Tibial nerve (tissue), 4 donors: ENCODE data around the gene DEFB108B. TPM values are rescaled to one million over a fixed set of nuclear protein-coding genes. Genes with fewer than 3 reads are reported as not detected.
"Not testable (repeated sequence)": the region's sequence is repeated elsewhere in the genome, so short reads cannot be mapped to it uniquely, and the experiment has no call there.

Source experiments
- DNase-seq, 2 donors: peaks; one replicate each; pipeline ENCODE4 v3.0.0-alpha.2; 2019; ENCODE audit warnings: low spot score in 2 of 2
- H3K27ac ChIP-seq, 4 donors: fragments of 200-600 bp; sonication (generic) in 3 of 4; one replicate each; pipeline ENCODE4 v1.5.1; 2017 to 2019; ENCODE audit warnings: mild to moderate bottlenecking in 1 of 4
- H3K27me3 ChIP-seq, 2 donors: fragments of 200-600 bp; sonication (generic) in 1 of 2; one replicate each; pipeline versions ENCODE4 v1.5.1 to v1.6.0; 2017 to 2019
- H3K36me3 ChIP-seq, 3 donors: fragments of 200-600 bp; sonication (generic); one replicate each; pipeline ENCODE4 v1.5.1; 2018 to 2019
- H3K4me1 ChIP-seq, 4 donors: fragments of 200-600 bp; sonication (generic) in 3 of 4; one replicate each; pipeline ENCODE4 v1.5.1; 2017 to 2019
- H3K4me3 ChIP-seq, 4 donors: fragments of 200-600 bp; sonication (generic) in 3 of 4; one replicate each; pipeline ENCODE4 v1.5.1; 2017 to 2019; ENCODE audit warnings: mild to moderate bottlenecking in 1 of 4, moderate library complexity in 1 of 4
- H3K9me3 ChIP-seq, 4 donors: fragments of 200-600 bp; sonication (generic) in 3 of 4; one replicate each; pipeline ENCODE4 v1.5.1; 2017 to 2019
- CTCF ChIP-seq, 5 experiments: fragments of 200-600 bp in 3 of 5; fragments of 450-650 bp in 2 of 5; sonication (generic) in 3 of 5; IDR thresholded peaks; one replicate each; pipeline ENCODE4 v1.5.1; 2016 to 2019; ENCODE audit warnings: antibody characterized with exemption in 5 of 5, mild to moderate bottlenecking in 3 of 5, moderate library complexity in 2 of 5
- WGBS, 2 donors: methylation state at CpG; one replicate each; pipeline ENCODE4 v1.1.5; 2018; 5-methylcytosine and 5-hydroxymethylcytosine counted together
- total RNA-seq, 4 donors: library from RNA; depleted of rRNA; stranded (reverse); fragments of >200 nt; gene quantifications; one replicate each; pipeline ENCODE4 v1.1.0, GENCODE V29; 2016

The DEFB108B gene
- total RNA-seq, 4 donors from 2014 or later = not detected

DNA sequence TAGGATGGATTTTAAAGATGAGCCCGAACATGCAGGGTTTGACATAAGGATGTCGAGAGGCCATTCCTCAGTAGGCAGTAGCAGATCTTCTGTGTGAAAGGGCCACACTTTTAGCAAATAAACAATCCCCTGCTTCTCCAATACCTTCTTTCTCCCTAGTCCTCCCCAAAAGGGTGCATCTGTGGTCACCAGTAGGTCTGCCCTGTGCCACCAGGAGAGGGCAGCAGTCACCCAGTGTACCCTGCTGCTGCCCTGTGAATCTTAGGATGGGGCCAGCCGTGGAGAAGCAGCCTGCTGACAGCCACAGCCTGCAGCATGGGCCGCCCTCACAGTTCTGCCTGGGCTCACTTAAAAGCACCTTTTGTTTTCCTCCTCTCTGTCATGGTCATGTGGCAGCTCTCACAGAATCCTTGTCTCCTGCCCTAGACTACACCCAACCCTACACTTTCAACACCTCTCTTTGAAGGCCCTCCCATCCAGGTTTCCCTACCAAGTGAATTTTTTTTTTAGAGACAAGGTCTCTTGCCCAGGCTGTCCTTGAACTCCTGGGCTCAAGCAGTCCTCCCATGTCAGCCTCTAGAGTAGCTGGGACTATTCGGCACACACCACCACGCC lies 40.3 kb upstream of the DEFB108B start:
- DNase-seq = peak in 1 of 2 donors; percentile 21
- WGBS, 2 donors = 67 to 77% methylated on average over 6 of the region's 6 CpGs
- H3K9me3 ChIP-seq = not testable (repeated sequence)

DNA sequence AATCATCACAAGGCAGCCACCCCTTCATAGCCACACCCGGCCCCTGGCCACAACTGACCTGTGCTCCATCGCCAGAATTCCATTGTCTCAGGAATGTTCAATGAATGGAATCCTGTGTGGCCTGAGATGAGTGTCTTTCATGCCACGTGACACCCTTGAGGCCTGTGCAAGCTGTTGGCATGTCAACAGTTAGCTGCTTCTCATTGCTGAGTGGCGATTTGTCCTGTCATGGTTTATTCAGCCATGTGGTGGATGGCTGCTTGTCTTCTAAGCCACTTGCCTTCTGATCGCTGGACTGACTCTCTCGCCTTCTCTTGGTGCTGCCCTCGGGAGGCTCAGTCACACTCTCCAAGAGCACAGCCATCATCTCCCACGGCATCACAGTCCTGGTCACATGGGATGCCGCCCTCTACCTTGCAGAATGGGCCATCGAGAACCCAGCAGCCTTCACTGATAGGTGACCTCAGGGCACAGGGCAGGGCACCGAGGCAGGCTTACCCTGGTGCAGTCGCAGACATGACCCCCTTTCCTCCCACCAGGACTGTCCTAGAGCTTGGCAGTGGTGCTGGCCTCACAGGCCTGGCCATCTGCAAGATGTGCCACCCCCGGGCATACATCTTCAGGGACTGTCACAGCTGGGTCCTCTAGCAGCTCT lies 38.5 kb upstream of the DEFB108B start:
- 79 to 85% methylated on average over 7 to 13 of the region's 13 CpGs for WGBS, 2 donors
- not testable (repeated sequence) for H3K4me3 ChIP-seq, H3K9me3 ChIP-seq, H3K27ac ChIP-seq, DNase-seq, H3K27me3 ChIP-seq, H3K4me1 ChIP-seq
- peaks cover 0 to 47% (median 0%) of the 10 kb centered on the region in 3 donors for H3K36me3 ChIP-seq

More for the DNA sequence above, 40.3 kb upstream of the DEFB108B start:
- not testable (repeated sequence) for H3K4me1 ChIP-seq, H3K4me3 ChIP-seq, H3K27ac ChIP-seq, H3K27me3 ChIP-seq
- H3K36me3 ChIP-seq = peaks cover 0 to 42% (median 0%) of the 10 kb centered on the region in 3 donors
- TF ChIP-seq CTCF (IDR thresholded peaks at IDR 0.05) = peak; percentile 43 to 55 (median 53)

GRCh38 chr11:71795236-71795635 lies 37.8 kb upstream of the DEFB108B start:
- 81 to 82% methylated on average over 5 of the region's 5 CpGs for WGBS, 2 donors
- not testable (repeated sequence) for DNase-seq, H3K27me3 ChIP-seq, H3K9me3 ChIP-seq, H3K4me3 ChIP-seq, H3K27ac ChIP-seq, H3K4me1 ChIP-seq
- H3K36me3 ChIP-seq = peaks cover 0 to 47% (median 0%) of the 10 kb centered on the region in 3 donors

DNA sequence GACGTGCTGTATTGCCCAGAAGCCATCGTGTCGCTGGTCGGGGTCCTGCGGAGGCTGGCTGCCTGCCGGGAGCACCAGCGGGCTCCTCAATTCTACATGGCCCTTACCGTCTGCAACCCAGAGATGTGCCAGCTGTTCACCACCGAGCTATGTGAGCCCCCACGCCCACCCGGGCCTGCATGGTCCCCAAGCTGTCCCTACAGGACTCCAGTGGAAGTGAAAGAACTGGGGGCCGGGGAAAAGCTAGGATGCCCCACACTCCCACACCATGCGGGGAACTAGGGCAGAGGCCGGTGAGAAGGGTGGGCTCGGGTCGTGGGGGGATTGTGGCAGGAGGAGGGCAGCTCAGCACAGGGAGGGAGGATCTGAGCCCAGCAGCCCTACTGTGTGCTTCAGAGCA lies 37.0 kb upstream of the DEFB108B start:
- H3K4me3 ChIP-seq, H3K27ac ChIP-seq, DNase-seq, H3K9me3 ChIP-seq, H3K27me3 ChIP-seq, H3K4me1 ChIP-seq: not testable (repeated sequence)
- H3K36me3 ChIP-seq = peaks cover 0 to 43% (median 0%) of the 10 kb centered on the region in 3 donors
- 94 to 95% methylated on average over 14 to 16 of the region's 16 CpGs for WGBS, 2 donors

- DNase-seq, H3K4me1 ChIP-seq, H3K4me3 ChIP-seq, H3K27me3 ChIP-seq, H3K9me3 ChIP-seq, H3K27ac ChIP-seq: not testable (repeated sequence)
- H3K36me3 ChIP-seq = peaks cover 0 to 36% (median 0%) of the 10 kb centered on the region in 3 donors
- WGBS, 2 donors = 89 to 98% methylated on average over 6 to 9 of the region's 9 CpGs
Observed at GRCh38 chr11:71796781-71797180, 36.2 kb upstream of the DEFB108B start.

DNA sequence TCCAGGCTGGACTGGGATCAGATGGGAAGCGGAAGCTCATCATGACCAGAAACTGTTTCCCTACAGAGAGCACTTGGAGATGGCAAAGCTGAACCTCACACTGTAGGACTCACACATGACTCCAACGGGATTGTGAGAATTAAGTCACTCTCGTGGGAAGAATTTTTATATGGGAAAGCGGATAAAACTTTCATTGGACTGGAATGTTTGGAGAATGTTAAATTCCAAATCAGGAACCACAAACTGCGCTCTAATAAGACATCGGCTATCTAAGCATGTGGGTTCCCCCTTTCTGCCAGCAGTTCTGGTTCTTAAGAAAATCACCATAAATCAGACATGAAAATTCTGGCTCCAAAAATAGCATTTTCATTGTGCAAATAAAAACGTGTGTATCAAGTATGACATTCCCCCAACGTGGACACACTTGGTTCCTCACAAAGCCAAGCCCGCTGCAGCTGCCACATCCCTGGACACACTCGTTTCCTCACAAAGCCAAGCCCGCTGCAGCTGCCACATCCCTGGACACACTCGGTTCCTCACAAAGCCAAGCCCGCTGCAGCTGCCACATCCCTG lies 33.4 kb upstream of the DEFB108B start:
- not testable (repeated sequence) for H3K4me3 ChIP-seq, H3K27me3 ChIP-seq, H3K9me3 ChIP-seq, DNase-seq, H3K27ac ChIP-seq, H3K4me1 ChIP-seq
- peaks cover 0 to 26% (median 0%) of the 10 kb centered on the region in 3 donors for H3K36me3 ChIP-seq
- 83% methylated on average over 13 of the region's 13 CpGs for WGBS, 2 donors

- H3K4me3 ChIP-seq, H3K9me3 ChIP-seq, H3K27ac ChIP-seq, H3K27me3 ChIP-seq, H3K4me1 ChIP-seq: not testable (repeated sequence)
- 46 to 49% methylated on average over 13 of the region's 13 CpGs for WGBS, 2 donors
- peak; percentile 41 to 73 for DNase-seq
- peak; percentile 31 to 60 (median 43) for TF ChIP-seq CTCF (IDR thresholded peaks at IDR 0.05)
- H3K36me3 ChIP-seq = peaks cover 0 to 18% (median 0%) of the 10 kb centered on the region in 3 donors
Observed at GRCh38 chr11:71800335-71800953, 32.6 kb upstream of the DEFB108B start.

DNA sequence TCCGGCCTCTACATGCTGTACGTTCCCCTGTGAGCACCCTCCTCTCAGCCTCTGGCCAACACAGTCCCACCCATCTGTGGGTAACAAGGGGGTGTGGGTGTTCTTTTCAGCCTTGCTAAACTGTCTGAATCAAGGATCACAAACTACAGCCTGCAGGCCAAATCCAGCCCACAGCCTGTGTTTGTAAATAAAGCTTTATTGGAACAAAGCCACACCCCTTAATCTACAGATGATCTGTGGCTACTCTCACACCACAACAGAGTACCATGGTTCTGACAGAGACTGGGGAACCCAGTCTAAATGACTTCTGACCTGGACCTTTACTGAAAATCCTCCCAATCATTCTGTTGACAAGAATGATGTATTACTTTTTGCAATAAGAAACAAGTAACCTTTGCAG lies 32.0 kb upstream of the DEFB108B start:
- H3K36me3 ChIP-seq = peaks cover 0 to 14% (median 0%) of the 10 kb centered on the region in 3 donors
- H3K4me3 ChIP-seq, H3K4me1 ChIP-seq, H3K27ac ChIP-seq, DNase-seq, H3K27me3 ChIP-seq, H3K9me3 ChIP-seq: not testable (repeated sequence)
- 82% methylated on average over 2 of the region's 2 CpGs; no CpG with 5 or more reads in 1 of the 2 donors for WGBS, 2 donors

DNA sequence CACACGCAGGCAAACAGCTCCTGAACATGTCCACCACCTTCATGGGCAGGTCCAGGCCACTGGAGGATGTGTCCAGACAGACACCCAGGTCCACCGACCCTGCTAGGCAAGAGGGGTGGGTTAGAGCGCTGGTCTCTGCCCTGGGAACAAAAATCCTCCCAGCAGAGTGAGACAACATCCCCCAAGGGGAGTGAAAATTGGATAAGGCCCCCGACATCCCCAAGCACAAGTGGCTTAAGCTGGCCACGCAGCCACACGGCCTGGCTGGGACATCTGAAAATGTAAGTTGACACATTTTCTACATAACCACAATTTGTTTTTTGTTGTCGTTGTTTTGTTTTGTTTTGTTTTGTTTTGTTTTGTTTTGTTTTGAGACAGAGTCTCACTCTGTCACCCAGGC lies 30.1 kb upstream of the DEFB108B start:
- not testable (repeated sequence) for H3K4me3 ChIP-seq, H3K27me3 ChIP-seq, H3K27ac ChIP-seq, H3K9me3 ChIP-seq, H3K36me3 ChIP-seq, DNase-seq, H3K4me1 ChIP-seq
- WGBS, 2 donors = 79 to 84% methylated on average over 5 to 6 of the region's 7 CpGs

- H3K4me3 ChIP-seq, DNase-seq, H3K27me3 ChIP-seq, H3K9me3 ChIP-seq, H3K27ac ChIP-seq, H3K36me3 ChIP-seq, H3K4me1 ChIP-seq: not testable (repeated sequence)
- WGBS, 2 donors = 77 to 81% methylated on average over 6 to 7 of the region's 9 CpGs
Observed at GRCh38 chr11:71804158-71804947, 28.6 kb upstream of the DEFB108B start.

DNA sequence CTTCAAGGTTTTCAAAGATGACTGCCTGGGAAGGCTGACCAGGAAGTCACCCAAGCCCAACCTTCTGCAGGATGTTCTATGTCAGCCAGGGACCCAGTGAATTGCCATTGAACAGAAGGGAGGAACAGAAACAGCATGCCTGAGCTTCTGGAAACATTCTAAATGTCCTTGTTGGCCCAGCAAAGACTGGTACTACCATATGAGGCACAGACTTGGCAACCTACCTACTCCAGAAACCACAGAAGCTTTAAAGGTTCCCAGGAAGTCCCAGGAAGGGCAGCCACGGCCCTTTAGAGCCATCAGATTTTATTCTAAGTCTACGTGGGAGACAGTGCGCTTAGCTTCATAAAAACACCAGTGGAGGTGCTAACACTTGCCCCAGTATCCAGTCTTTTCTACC lies 20.5 kb upstream of the DEFB108B start:
- not testable (repeated sequence) for DNase-seq, H3K4me3 ChIP-seq, H3K36me3 ChIP-seq, H3K9me3 ChIP-seq, H3K27ac ChIP-seq, H3K27me3 ChIP-seq, H3K4me1 ChIP-seq
- WGBS, 2 donors = 47 to 49% methylated on average over 3 of the region's 3 CpGs
